ENCODE measurements around the gene OR5AP2. TPM values are rescaled to one million over a fixed set of nuclear protein-coding genes. Genes with fewer than 3 reads are reported as not detected.

Gene OR5AP2
- not detected in 2 replicates for total RNA-seq (2014; rRNA removed; shearing (Covaris generic))

DNA sequence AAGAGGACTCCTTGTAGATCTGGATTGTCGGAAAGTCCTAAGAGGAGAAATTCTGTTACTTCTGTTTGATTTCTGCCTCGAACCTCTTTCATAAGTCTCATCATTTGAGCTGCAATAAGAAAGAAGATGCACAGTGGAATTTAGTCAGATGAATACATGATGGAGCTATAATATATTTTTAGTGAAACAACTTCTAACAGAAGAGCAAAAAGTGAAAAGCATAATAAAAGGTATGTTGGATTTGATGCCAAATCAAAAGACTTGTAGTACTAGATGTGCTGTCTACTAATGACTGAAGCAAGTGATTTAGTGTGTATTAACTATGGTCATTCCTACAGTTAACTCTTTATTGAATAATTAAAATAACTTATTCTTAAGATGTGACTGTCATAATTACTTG is at the start of gene OR5AP2:
Gene OR5AP2 (minus strand): TSS at position 101 of the 400 bp plus-strand sequence. CDS start 0 bp downstream, at position 101.

GRCh38 chr11:56663386-56663785 is 21.1 kb upstream of the OR5AP2 start, which contains the start of gene OR5AR1:
TSS of gene OR5AR1 (plus strand) at chr11:56663686. CDS start at chr11:56663686, 0 bp downstream.

Small RNAs within 50 kb of the gene (small RNA-seq; reads per million reads assigned to genes)
- not detected for gene AP004245.1

Other genes starting within 250 kb of the OR5AP2 start
- not detected in 2 replicates for gene OR5AL1, start 229.7 kb downstream of the OR5AP2 start, total RNA-seq (2014; rRNA removed; shearing (Covaris generic))
- not detected in 2 replicates for gene OR5M3, start 169.1 kb downstream of the OR5AP2 start, total RNA-seq (2014; rRNA removed; shearing (Covaris generic))
- not detected in 2 replicates for gene OR5M8, start 151.1 kb downstream of the OR5AP2 start, total RNA-seq (2014; rRNA removed; shearing (Covaris generic))
- not detected in 2 replicates for gene OR5M11, start 99.2 kb downstream of the OR5AP2 start, total RNA-seq (2014; rRNA removed; shearing (Covaris generic))
- not detected in 2 replicates for gene OR5M10, start 64.7 kb downstream of the OR5AP2 start, total RNA-seq (2014; rRNA removed; shearing (Covaris generic))
- not detected in 2 replicates for gene OR5M1, start 27.6 kb downstream of the OR5AP2 start, total RNA-seq (2014; rRNA removed; shearing (Covaris generic))
- gene OR5AR1, start 21.2 kb upstream of the OR5AP2 start, total RNA-seq (2014; rRNA removed; shearing (Covaris generic)), result not detected in 2 replicates
- not detected in 2 replicates for gene OR9G1, start 56.7 kb upstream of the OR5AP2 start, total RNA-seq (2014; rRNA removed; shearing (Covaris generic))
- gene OR9G4, start 106.3 kb upstream of the OR5AP2 start, total RNA-seq (2014; rRNA removed; shearing (Covaris generic)), result not detected in 2 replicates